Measurements from ENCODE around the gene HRH1. TPM values are rescaled to one million over a fixed set of nuclear protein-coding genes. Genes with fewer than 3 reads are reported as not detected.

Gene HRH1
- total RNA-seq, 1 donor from 2014 or later, result 0.19 TPM

GRCh38 chr3:11146773-11147660 lies 7.3 kb upstream of the HRH1 start:
- TF ChIP-seq CTCF (IDR thresholded peaks at IDR 0.05) (no peak), EZH2phosphoT487 (IDR thresholded peaks at IDR 0.05) (no peak), EZH2 (IDR thresholded peaks at IDR 0.05) (no peak)
- H3K36me3 ChIP-seq, result no peaks in the 10 kb centered on the region
- H2AFZ ChIP-seq (replicated peaks), result no peak overlapping the region
- Mint-ChIP-seq H3K27ac (no peak overlapping the region), H3K36me3 (no peaks in the 10 kb centered on the region), H3K4me1 (peaks cover 10% of the 10 kb centered on the region), H3K4me3 (no peak overlapping the region), H3K9me3 (no peaks in the 10 kb centered on the region), H3K27me3 (ENCODE audit: insufficient read depth, low read depth) (peaks cover 5% of the 10 kb centered on the region)
- H3K9me3 ChIP-seq (ENCODE audit: low read depth), result no peaks in the 10 kb centered on the region
- no peak for DNase-seq (ENCODE audit: low spot score)
- no peak overlapping the region for H3K9ac ChIP-seq
- H3K4me2 ChIP-seq, result no peak overlapping the region
- H3K79me2 ChIP-seq (ENCODE audit: low read depth), result no peaks in the 10 kb centered on the region
- no peak overlapping the region for H3K27ac ChIP-seq
- no peaks in the 10 kb centered on the region for H3F3A ChIP-seq (ENCODE audit: low read depth)
- H4K20me1 ChIP-seq (ENCODE audit: low read depth), result no peaks in the 10 kb centered on the region
- peaks cover 56% of the 10 kb centered on the region for H3K27me3 ChIP-seq
- H3K4me1 ChIP-seq, result no peaks in the 10 kb centered on the region
- no peak overlapping the region for H3K4me3 ChIP-seq

GRCh38 chr3:11150256-11150655 lies 4.0 kb upstream of the HRH1 start:
- no peaks in the 10 kb centered on the region for H3K79me2 ChIP-seq (ENCODE audit: low read depth)
- H4K20me1 ChIP-seq (ENCODE audit: low read depth), result peaks cover 5% of the 10 kb centered on the region
- no peak overlapping the region for H3K9ac ChIP-seq
- H3K9me3 Mint-ChIP-seq, result no peaks in the 10 kb centered on the region
- no peak overlapping the region for H2AFZ ChIP-seq (replicated peaks)
- TF ChIP-seq CTCF (IDR thresholded peaks at IDR 0.05) (no peak), EZH2phosphoT487 (IDR thresholded peaks at IDR 0.05) (no peak), EZH2 (IDR thresholded peaks at IDR 0.05) (no peak)
- no peaks in the 10 kb centered on the region for H3K9me3 ChIP-seq (ENCODE audit: low read depth)
- no peak for DNase-seq (ENCODE audit: low spot score)
- H3K27me3 ChIP-seq, result peaks cover 81% of the 10 kb centered on the region
- no peak overlapping the region for H3K4me2 ChIP-seq
- H3K4me1 ChIP-seq, result peaks cover 11% of the 10 kb centered on the region
- no peaks in the 10 kb centered on the region for H3K36me3 ChIP-seq
- H3F3A ChIP-seq (ENCODE audit: low read depth), result peaks cover 6% of the 10 kb centered on the region
- no peak overlapping the region for H3K27ac ChIP-seq
- no peak overlapping the region for H3K27ac Mint-ChIP-seq
- H3K4me1 Mint-ChIP-seq, result peaks cover 20% of the 10 kb centered on the region
- H3K36me3 Mint-ChIP-seq, result no peaks in the 10 kb centered on the region
- H3K27me3 Mint-ChIP-seq (ENCODE audit: insufficient read depth, low read depth), result peaks cover 17% of the 10 kb centered on the region
- H3K4me3 Mint-ChIP-seq, result no peak overlapping the region
- H3K4me3 ChIP-seq, result no peak overlapping the region

- H3K4me1 ChIP-seq, result peaks cover 11% of the 10 kb centered on the region
- Mint-ChIP-seq H3K4me1 (peaks cover 15% of the 10 kb centered on the region), H3K36me3 (no peaks in the 10 kb centered on the region), H3K4me3 (no peak overlapping the region), H3K27ac (no peak overlapping the region), H3K27me3 (ENCODE audit: insufficient read depth, low read depth) (peaks cover 24% of the 10 kb centered on the region), H3K9me3 (no peaks in the 10 kb centered on the region)
- no peak overlapping the region for H2AFZ ChIP-seq (replicated peaks)
- DNase-seq (ENCODE audit: low spot score), result no peak
- no peak overlapping the region for H3K4me3 ChIP-seq
- no peaks in the 10 kb centered on the region for H3K36me3 ChIP-seq
- peaks cover 83% of the 10 kb centered on the region for H3K27me3 ChIP-seq
- H3K9me3 ChIP-seq (ENCODE audit: low read depth), result no peaks in the 10 kb centered on the region
- H3F3A ChIP-seq (ENCODE audit: low read depth), result peaks cover 6% of the 10 kb centered on the region
- H3K27ac ChIP-seq, result no peak overlapping the region
- no peak for TF ChIP-seq EZH2 (IDR thresholded peaks at IDR 0.05)
- TF ChIP-seq EZH2phosphoT487 (IDR thresholded peaks at IDR 0.05), result no peak
- no peak for TF ChIP-seq CTCF (IDR thresholded peaks at IDR 0.05)
- H3K9ac ChIP-seq, result no peak overlapping the region
- peaks cover 5% of the 10 kb centered on the region for H4K20me1 ChIP-seq (ENCODE audit: low read depth)
- no peaks in the 10 kb centered on the region for H3K79me2 ChIP-seq (ENCODE audit: low read depth)
- no peak overlapping the region for H3K4me2 ChIP-seq
These were observed 2.0 kb upstream of the HRH1 start for GRCh38 chr3:11152301-11152700.
